GM19328 (cell line): Measurements from ENCODE around the gene GUCY2C.

ENCODE experiments used
- ATAC-seq: cut with Tn5 transposase; IDR thresholded peaks from one replicate; pipeline ENCODE4 v1.9.1; 2021; ENCODE audit warnings: mild to moderate bottlenecking, moderate library complexity; ENCODE audit not compliant: unreplicated experiment

The GUCY2C gene

DNA sequence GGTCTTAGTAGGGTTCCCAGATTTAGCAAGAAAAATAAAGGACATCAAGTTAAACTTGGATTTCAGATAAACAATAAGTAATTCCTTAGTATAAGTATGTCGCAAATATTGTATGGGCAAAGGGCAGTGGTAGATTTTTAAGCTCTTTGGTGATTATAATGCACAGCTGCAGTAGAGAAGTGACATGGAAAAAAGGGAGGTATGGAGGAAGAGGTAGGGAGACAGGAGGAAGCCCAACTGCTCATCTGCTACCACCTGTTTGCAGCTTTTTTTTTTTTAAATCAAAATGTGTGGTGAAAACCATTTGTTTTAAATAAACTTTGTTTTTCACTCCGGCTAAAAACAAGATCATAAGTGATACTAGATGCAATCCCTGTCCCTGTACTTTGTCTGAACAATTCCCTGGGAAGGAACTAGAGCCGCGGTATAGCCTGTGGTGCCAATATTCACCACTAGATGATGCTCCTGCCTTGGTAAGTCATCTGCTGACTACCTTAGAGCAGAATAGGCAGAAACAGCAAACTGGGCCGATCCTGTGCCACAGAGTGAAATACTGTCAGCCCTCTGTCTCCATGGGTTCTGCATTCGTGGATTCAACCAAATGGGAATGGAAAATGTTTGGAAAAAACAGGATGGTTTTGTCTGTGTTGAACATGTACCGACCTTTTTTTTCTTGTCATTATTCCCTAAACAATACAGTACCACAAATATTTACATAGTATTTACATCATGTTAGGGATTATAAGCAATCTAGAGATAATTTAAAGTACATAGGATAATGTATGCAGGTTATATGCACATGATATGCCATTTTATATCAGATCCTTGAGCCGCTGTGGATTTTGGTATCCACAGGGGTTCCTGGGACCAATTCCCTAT lies 66.3 kb downstream of the GUCY2C start:
- ATAC-seq: peak; percentile 92

DNA sequence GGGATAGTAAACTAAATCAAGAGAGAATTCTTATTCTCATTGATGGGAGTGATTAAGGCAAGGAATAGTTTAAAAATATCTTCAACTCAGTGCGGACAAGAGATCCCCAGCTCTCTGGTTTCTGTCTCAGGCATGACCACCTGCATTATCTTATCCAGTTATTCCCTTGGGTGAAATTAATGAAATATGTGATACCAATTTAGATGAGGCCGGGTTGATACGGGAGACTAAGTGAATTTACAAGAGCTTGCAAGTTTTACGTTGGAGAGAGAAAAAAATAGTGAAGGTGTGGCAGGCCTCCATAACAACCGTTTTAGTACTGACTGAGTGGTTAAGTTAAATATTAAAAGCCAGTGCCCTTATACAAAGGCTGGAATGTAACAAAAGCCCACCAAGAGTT lies 67.6 kb downstream of the GUCY2C start:
- ATAC-seq: no peak

DNA sequence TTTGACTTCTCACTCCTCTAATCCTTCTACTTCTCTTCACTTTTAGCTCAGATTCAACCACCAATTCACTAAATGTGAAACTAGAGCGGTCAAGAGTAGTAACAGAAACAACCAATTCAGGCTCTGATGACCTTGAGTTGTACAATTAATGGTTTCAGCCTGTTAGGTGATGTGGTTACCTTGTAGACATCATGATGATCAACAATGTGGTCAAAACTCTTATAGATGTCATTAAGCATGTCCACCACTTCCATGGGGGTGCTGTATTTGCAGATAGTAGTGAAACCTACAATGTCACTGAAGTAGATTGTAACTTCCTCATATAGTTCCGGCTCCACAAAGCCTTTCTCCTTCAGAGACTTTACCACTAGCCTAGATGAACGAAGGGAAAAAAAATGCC lies 74.6 kb downstream of the GUCY2C start:
- ATAC-seq: peak; percentile 82

DNA sequence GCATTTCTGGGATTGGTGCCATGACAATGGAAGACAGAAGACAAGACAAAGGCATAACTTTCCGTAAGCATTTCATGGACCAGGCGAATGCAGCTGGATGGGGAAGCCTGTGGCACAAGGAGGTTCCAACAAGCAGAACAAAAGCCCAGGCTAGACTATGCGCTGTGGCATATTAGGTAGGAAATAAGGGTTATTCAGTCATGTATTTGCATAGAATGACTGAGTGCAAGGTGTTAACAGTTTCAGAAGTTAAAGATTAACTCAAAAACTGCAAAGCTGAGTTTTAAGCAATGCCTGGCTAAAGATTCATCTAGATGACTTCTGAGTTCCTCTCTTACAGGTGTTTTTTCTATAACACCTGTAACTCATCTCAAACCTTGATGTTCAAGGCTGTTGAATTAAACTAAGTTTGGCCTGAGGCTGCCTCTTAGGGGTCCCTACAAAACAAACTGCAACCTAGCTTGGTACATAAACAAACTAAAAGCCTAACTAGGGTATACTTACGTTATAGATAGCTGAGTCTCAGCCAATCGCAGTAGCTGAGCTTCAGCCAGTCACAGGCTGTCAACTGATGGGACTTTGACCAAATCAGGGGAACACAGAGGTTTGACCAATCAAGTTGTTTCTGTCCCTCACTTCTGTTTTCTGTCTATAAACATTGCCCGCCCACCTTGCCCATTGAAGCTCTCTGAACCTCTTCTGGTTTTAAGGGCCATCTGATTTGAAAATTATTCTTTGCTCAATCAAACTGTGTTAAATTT lies 76.5 kb downstream of the GUCY2C start:
- ATAC-seq: no peak

DNA sequence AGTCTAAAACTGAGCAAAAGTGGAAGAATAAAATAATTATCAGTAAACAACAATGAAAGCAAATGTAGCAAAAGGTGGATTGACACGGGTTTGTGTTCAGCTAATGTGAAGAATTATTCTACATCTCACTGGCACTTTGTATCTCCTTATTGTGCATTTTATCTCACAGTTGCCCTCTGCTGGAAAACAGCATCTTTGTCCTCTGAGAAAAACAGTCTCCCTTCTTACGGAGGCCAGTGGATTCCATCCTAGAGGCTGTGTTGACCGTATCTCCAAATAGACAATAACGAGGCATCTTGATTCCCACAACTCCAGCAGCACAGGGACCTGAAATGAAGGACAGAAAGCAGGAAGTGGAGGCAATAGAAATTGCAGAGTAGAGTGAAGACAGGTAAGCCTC lies 77.4 kb downstream of the GUCY2C start:
- ATAC-seq: no peak

DNA sequence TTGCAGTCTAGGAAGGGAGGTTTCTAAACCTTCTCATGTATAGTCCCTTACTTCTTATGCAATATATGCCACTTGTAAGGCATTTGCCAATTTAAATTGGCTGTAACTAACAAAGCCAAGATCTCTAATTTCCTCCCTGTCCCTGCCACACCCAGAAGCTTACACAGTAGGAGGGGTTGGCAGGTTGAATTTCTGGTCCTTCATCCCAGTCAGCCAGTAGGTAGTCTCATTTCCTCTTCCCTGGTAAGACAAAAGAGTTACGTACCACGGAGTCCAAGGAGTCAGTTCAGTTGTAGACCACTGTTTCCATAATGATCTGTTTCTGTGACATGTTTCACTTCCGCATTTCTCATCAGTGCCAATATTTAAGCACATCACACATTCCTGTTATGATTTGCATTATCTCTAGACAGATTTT lies 81.7 kb downstream of the GUCY2C start:
- ATAC-seq: peak; percentile 39

DNA sequence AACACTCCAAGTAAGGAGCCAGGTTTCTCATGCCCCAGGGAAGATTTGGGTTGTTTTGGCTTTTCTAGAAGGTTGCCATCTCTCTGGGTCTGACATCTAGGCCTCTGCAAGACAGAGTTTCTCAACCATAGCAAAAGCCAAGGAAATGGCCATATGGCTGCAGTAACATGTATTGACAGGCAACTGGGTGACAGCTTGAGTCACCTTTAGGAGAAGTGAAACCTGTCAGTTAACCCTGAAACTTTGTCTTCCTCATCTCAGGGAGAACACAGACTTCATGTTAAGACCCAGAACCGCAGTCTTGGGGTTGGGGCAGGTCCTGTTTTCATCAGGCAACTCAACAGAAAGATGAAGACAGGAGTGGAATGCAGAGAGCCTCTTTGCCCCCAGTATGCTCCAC lies 82.7 kb downstream of the GUCY2C start:
- ATAC-seq: peak; percentile 90

DNA sequence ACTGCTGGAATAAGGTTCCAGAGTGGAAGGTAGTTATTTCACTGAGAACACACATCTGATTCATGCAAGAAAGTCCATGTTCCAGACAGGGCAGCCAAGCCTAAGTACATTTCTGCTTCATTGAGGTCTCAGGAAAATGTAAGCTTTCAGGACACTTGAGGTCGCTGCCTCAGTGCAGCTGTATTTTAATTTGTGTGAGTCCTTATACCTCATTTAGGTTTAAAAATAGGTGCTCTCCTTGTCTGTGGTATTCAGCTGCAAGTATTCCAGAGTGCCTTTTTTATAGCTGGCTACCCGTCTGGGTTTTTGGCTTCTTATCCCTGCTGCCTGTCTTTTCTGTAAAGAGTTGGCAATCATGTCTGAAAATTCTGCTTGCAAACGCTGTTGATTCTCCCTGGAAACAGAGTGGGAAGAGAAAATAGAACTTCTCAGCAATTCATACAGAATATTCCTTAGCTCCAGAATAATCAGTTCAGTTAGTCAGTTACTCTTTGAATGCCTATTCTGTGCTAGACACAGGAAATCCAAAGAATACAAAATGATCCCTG lies 83.4 kb downstream of the GUCY2C start:
- no peak for ATAC-seq

DNA sequence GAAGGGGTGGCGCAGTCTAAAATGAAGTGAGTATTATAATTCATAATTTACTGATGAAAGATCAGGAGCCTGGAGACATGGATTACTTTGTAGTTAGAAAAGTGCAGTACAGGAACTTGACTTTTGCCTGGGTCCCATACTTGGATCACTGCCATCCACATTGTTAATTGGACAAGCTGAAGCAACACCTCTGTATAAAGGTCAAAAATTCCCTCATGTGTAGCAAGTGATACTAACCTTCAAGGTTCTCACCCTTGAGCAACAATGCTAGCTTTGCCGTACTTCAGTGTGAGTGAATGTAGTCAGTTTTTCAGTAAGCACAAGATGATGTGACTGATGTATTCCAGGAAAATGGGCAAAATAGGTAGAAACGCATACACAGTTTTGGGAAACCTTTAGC lies 84.1 kb downstream of the GUCY2C start:
- ATAC-seq: no peak

DNA sequence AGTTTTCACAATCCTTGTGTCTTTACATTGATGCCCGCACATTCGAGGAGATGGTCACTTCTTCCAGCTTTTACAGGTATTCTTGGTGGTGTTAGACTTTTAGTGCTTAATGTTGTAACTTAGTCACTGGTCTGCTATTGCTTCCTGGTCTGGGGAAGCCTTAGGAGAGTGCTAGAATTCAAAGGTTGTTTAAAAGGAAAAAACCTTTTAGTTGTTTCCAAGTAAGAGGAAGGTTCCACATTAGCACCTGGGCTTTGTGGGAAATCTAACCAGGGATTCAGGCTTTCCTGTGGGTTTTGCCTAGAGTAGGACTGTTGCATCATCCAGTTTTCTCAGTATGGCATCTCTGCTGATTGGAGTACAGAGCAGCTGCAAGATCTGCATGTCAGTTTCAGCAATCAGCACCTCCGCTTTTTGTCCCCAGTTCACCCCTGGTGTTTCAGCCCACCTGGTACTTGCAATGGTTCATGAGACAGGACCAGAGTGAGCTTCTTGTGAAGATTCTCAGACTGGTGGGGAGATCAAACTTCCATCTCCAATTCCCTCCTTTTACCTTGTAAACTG lies 84.7 kb downstream of the GUCY2C start:
- no peak for ATAC-seq

DNA sequence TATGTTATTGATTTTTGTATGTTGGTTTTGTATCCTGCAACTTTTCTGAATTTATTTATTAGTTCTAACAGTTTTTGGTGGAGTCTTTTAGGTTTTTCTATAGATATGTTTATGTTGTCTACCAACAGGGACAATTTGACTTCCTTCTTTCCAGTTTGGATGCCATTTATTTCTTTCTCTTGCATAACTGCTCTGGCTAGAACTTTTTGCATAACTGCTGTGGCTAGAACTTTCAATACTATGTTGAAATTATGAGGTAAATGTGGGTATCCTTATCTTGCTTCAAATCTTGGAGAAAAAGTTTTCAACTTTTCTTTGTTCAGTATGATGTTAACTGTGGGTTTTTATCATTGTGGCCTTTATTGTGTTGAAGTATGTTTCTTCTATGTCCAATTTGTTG lies 88.8 kb downstream of the GUCY2C start:
- no peak for ATAC-seq

DNA sequence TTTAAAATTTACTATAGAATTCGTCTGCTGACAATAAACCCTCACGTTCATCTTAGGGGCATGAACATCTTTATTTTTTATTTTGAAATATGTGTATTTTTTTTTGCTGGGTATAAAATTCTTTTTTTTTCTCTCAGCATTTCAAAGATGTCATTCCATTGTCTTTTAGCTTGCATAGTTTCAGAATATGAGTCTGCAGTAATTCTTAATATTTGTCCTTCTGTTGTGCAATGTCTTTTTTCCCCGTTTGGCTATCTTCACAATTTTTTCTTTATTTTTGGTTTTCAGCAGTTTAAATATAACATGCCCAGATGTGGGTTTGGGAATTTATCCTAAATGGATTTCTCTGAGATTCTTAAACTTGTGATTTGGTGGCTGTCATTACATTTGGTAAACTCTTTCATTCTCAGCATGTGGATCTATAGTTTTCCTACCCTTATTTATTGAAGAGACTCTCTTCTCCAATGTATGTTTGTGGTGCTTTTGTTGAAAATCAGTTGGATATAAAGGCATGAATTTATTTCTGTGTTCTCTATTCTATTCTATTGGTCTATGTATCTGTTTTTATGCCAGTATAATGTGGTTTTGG lies 90.9 kb downstream of the GUCY2C start:
- no peak for ATAC-seq

DNA sequence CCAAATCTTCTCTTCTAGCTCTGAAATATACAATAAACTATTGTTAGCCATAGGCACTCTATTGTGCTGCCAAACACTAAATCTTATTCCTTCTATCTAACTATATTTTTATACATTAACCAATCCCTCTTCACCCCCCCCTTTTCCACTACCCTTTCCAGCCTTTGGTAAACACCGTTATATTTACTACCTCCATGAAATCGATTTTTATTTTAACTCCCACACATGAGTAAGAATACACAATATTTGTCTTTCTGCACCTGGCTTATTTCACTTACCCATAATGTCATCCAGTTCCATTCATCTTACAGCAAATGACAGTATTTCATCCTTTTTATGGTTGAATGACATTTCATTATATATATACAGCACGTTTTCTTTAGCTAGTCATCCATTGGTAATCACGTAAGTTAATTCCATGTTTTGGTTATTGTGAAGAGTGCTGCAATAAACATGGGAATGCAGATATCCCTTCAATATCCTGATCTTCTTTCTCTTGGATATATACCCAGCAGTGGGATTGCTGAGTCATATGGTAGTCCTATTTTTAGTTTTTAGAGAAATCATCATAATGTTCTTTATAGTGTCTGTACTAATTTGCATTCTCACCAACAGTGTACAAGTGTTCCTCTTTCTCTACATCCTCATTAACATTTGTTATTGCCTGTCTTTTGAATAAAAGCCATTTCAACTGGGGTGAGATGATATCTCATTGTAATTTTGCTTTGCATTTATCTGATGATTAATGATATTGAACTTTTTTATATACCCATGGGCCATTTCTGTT lies 94.5 kb downstream of the GUCY2C start:
- ATAC-seq: no peak

DNA sequence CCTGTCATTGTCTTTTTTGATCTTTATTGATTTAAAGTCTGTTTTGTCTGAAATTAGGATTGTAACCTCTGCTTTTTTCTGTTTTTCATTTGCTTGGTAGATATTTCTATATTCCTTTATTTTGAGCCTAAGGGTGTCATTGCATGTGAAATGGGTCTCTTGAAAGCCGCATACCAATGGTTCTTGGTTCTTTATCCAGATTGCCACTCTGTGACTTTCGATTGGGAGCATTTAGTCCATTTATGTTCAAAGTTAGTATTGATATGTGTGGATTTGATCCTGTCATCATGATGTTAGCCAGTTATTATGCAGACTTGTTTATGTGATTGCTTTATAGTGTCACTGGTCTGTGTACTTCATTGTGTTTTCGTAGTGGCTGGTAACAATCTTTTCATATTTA lies 98.9 kb downstream of the GUCY2C start:
- ATAC-seq: no peak

DNA sequence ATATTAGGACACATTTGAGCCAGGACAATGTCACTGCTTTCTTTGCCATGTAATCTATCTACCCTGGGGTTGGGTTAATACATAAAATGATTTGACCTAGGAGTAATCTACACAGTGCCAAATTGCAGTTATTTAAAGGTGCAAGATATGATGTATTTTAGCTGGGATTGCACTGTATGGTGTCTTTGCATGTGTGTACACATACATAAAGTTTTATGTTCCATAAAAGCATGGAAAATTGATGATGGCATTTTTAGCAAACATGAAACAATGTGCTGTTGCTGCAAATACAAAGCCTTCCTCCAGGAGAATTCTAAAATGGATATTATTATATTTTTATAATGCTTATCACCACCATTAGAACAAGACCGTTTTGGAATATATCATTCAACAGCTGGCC lies 104.7 kb downstream of the GUCY2C start:
- ATAC-seq: no peak

DNA sequence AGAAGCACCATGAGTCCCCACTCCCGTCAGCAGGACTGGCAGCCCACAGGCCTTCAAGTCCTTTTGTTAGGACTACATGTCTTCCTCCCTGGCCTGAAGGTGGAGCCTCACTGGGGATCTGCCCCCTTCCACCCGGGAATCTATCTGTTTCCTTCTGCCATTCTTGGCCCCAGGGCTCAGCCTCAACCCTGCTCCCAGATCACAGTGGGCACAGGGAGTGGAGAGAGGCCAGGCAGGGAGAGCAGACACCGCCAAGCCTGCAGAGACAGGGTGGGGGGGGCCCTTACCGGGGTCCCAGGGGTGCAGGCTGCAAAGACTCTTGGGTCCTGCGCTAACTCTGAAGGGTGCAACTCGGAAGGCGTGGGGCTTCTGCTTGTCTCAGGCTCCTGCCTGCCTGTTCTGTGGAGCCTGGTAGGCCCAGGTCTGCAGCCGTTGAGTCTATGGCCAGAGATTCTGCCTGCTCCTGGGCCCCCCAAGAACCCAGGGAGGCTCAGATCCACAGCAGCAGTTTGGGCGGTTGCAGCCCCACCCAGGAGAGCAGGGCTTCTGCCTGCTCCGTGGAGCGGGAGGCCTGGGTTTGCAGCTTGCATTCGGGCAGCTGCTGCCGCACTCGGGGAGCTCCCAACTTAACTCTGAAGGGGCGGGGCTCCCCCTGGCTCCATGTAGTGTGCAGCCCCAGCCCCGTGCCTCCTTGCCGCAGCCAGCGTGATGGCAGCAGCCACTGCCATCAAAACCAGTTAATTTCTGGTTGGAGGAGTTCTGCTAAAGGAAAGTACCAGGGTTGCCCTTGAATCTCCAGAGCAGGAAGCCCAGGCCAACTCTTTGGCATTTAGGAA lies 107.0 kb downstream of the GUCY2C start:
- ATAC-seq: no peak

DNA sequence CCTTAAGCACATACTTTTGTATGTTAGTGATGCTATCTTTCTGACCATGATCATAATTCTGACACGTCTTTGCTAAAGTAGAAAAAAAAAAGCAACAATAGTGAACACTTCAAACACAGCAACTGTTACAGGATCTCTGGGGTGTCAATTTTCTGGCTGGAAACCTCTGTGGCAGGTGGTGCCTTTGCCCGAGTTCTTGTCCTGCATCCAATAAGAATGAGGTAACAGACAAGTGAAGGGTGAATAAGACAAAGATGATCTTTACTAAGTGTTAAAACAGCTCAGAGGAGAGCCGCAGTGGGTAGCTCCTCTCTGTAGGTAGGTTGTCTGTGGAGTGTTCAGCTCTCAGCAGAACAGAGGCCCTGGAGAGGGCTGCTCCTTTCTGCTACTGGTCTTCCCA lies 107.8 kb downstream of the GUCY2C start:
- no peak for ATAC-seq

DNA sequence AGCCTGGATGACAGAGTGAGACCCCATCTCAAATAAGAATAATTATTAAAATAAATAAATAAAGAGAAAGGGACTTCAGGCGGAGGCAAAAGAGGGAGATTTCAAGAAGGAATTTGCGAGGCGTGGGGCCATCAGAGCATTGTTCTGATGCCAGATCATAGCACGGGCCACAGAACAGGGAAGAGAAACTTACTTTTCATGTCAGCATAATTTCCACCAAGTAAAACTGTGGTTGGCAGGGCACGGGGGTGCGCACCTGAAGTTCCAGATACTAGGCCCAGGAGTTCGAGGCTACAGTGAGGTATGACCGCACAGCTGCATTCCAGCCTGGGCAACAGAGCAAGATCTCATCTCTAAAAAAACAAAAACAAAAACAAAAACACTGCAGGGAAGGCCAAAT lies 117.8 kb downstream of the GUCY2C start:
- no peak for ATAC-seq

DNA sequence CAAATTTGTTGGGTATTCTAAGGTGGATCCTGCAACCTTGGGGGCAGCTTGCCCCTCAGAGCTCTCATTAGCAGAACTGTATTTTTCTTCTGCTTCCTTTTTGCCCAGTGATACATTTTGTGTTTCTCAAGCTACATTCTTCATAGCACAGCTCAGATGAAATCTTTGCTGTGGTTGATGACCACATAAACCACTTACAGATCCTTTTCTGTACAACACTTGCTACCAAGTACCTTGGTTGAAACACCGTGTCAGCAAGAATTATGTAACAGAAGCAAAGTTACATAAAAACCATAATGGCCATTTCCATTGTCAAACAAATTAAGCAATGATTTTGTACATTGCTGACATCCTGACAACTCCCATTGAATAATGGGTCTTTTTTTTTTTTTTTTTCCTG lies 119.1 kb downstream of the GUCY2C start:
- peak; percentile 75 for ATAC-seq

DNA sequence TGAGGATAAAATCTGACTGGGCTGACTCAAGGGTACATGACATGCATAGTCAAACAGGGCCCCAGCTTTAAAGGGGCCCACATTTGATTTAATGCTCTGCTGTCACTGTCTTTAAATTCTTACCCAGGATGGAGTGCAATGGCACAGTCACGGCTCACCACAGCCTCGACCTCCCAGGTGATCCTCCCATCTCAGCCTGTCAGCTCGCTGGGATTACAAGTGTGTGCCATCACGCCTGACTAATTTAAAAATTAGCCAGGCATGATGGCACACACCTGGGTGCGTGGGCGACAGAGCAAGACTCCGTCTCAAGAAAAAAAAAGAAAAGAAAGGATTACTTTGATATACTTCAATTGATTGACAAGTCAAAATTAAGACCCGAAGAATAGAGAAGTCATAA lies 119.5 kb downstream of the GUCY2C start:
- no peak for ATAC-seq
